Mesothelial cell of epicardium (in vitro differentiated cells): ENCODE results near the gene GID4. TPM values are rescaled to one million over a fixed set of nuclear protein-coding genes. Genes with fewer than 3 reads are reported as not detected.
"Not testable (repeated sequence)": the region's sequence is repeated elsewhere in the genome, so short reads cannot be mapped to it uniquely, and the experiment has no call there.

Source experiments
- DNase-seq, 2 experiments: peaks; one replicate each; pipeline ENCODE4 v3.0.0; 2021; ENCODE audit warnings: low spot score in 2 of 2; ENCODE audit not compliant: unreplicated experiment in 2 of 2
- H3K27ac Mint-ChIP-seq: 2 replicates; pipeline ENCODE4 v1.8.0; 2021; ENCODE audit warnings: mixed read lengths
- H3K27me3 Mint-ChIP-seq: 2 replicates; pipeline ENCODE4 v1.8.0; 2021; ENCODE audit warnings: low read depth, mixed read lengths
- H3K36me3 Mint-ChIP-seq: 2 replicates; pipeline ENCODE4 v1.8.0; 2021; ENCODE audit warnings: mixed read lengths
- H3K4me1 Mint-ChIP-seq: 2 replicates; pipeline ENCODE4 v1.8.0; 2021; ENCODE audit warnings: mixed read lengths
- H3K4me3 Mint-ChIP-seq: 2 replicates; pipeline ENCODE4 v1.8.0; 2021; ENCODE audit warnings: mild to moderate bottlenecking, moderate library complexity, mixed read lengths
- H3K9me3 Mint-ChIP-seq: 2 replicates; pipeline ENCODE4 v1.8.0; 2021; ENCODE audit warnings: mixed read lengths
- CTCF ChIP-seq: fragments of 200-600 bp; sonication (generic); IDR thresholded peaks from one replicate; pipeline ENCODE4 v1.5.0; 2021; ENCODE audit warnings: antibody characterized with exemption; ENCODE audit not compliant: unreplicated experiment
- total RNA-seq: library from RNA; stranded (reverse); gene quantifications from 3 replicates; pipeline ENCODE4 v1.2.1, GENCODE V29; 2021

GID4 gene
- total RNA-seq, 1 donor from 2014 or later = 11.3 TPM

- H3K36me3 Mint-ChIP-seq = no peaks in the 10 kb centered on the region
- peaks cover 16% of the 10 kb centered on the region for H3K4me1 Mint-ChIP-seq
- no peak overlapping the region for H3K4me3 Mint-ChIP-seq
- no peak for TF ChIP-seq CTCF
- no peak for DNase-seq
- peak overlapping the region; percentile 68 for H3K27ac Mint-ChIP-seq
- H3K9me3 Mint-ChIP-seq = no peaks in the 10 kb centered on the region
- H3K27me3 Mint-ChIP-seq = no peaks in the 10 kb centered on the region
Measured at GRCh38 chr17:17994271-17995069, 44.7 kb upstream of the GID4 start.

- DNase-seq, H3K9me3 Mint-ChIP-seq, H3K27me3 Mint-ChIP-seq, H3K27ac Mint-ChIP-seq, H3K4me3 Mint-ChIP-seq, H3K36me3 Mint-ChIP-seq: not testable (repeated sequence)
- peaks cover 16% of the 10 kb centered on the region for H3K4me1 Mint-ChIP-seq
Measured at GRCh38 chr17:17995887-17996286, 43.3 kb upstream of the GID4 start.

GRCh38 chr17:17998934-17999333 is 40.3 kb upstream of the GID4 start:
- no peaks in the 10 kb centered on the region for H3K27me3 Mint-ChIP-seq
- H3K4me3 Mint-ChIP-seq = no peak overlapping the region
- H3K9me3 Mint-ChIP-seq = no peaks in the 10 kb centered on the region
- TF ChIP-seq CTCF = no peak
- peaks cover 10% of the 10 kb centered on the region for H3K4me1 Mint-ChIP-seq
- no peak for DNase-seq
- no peak overlapping the region for H3K27ac Mint-ChIP-seq
- no peaks in the 10 kb centered on the region for H3K36me3 Mint-ChIP-seq

GRCh38 chr17:17999364-18000029 is 39.7 kb upstream of the GID4 start:
- H3K27me3 Mint-ChIP-seq = no peaks in the 10 kb centered on the region
- DNase-seq = no peak

GRCh38 chr17:18000030-18000408 is 39.2 kb upstream of the GID4 start:
- Mint-ChIP-seq H3K4me3 (no peak overlapping the region), H3K9me3 (no peaks in the 10 kb centered on the region), H3K4me1 (peaks cover 2% of the 10 kb centered on the region), H3K27me3 (no peaks in the 10 kb centered on the region), H3K27ac (no peak overlapping the region), H3K36me3 (no peaks in the 10 kb centered on the region)
- TF ChIP-seq CTCF = no peak
- DNase-seq = no peak

More at GRCh38 chr17:17999364-18000029, 39.7 kb upstream of the GID4 start:
- no peak overlapping the region for H3K27ac Mint-ChIP-seq
- H3K4me3 Mint-ChIP-seq = no peak overlapping the region
- no peaks in the 10 kb centered on the region for H3K9me3 Mint-ChIP-seq
- no peak for TF ChIP-seq CTCF
- no peaks in the 10 kb centered on the region for H3K36me3 Mint-ChIP-seq
- H3K4me1 Mint-ChIP-seq = peaks cover 8% of the 10 kb centered on the region

- no peak overlapping the region for H3K4me3 Mint-ChIP-seq
- DNase-seq = no peak
- H3K9me3 Mint-ChIP-seq = no peaks in the 10 kb centered on the region
- H3K4me1 Mint-ChIP-seq = no peaks in the 10 kb centered on the region
- H3K27me3 Mint-ChIP-seq = no peaks in the 10 kb centered on the region
- TF ChIP-seq CTCF = no peak
- H3K36me3 Mint-ChIP-seq = no peaks in the 10 kb centered on the region
- H3K27ac Mint-ChIP-seq = no peak overlapping the region
Measured at GRCh38 chr17:18002171-18002570, 37.0 kb upstream of the GID4 start.
